Heart right ventricle (tissue), 16 donors: ENCODE measurements around the gene UXS1. TPM values are rescaled to one million over a fixed set of nuclear protein-coding genes. Genes with fewer than 3 reads are reported as not detected.

Experiments used
- ATAC-seq, 8 donors: fragments of 200-7000 bp; cut with Tn5 transposase; one replicate each; pipeline ENCODE4 v1.9.1; 2020; ENCODE audit warnings: mild to moderate bottlenecking in 8 of 8, moderate library complexity in 8 of 8, moderate number of reproducible peaks in 1 of 8
- DNase-seq, 2 donors: peaks; one replicate each; pipeline ENCODE4 v3.0.0-alpha.2; 2020
- H3K27ac ChIP-seq, 10 donors: fragments of 200-600 bp; sonication (generic) in 2 of 10; one replicate each; pipeline versions ENCODE4 v1.5.0 to v1.8.0; 2020 to 2022; ENCODE audit warnings: mild to moderate bottlenecking in 3 of 10
- H3K27me3 ChIP-seq, 7 donors: fragments of 200-600 bp; one replicate each; pipeline ENCODE4 v1.8.0; 2021 to 2022; ENCODE audit warnings: mild to moderate bottlenecking in 2 of 7
- H3K36me3 ChIP-seq, 9 donors: fragments of 200-600 bp; sonication (generic) in 1 of 9; one replicate each; pipeline versions ENCODE4 v1.5.0 to v1.8.0; 2020 to 2022; ENCODE audit warnings: mild to moderate bottlenecking in 2 of 9
- H3K4me1 ChIP-seq, 9 donors: fragments of 200-600 bp; sonication (generic) in 1 of 9; one replicate each; pipeline versions ENCODE4 v1.5.0 to v1.8.0; 2020 to 2022; ENCODE audit warnings: mild to moderate bottlenecking in 4 of 9
- H3K4me3 ChIP-seq, 10 donors: fragments of 200-600 bp; sonication (generic) in 2 of 10; one replicate each; pipeline versions ENCODE4 v1.5.0 to v1.8.0; 2020 to 2022; ENCODE audit warnings: mild to moderate bottlenecking in 7 of 10, moderate library complexity in 2 of 10
- H3K9me3 ChIP-seq, 11 donors: fragments of 200-600 bp in 10 of 11; sonication (generic) in 2 of 11; one replicate each; pipeline versions ENCODE4 v1.5.0 to v1.8.0; 2013 to 2022; ENCODE audit warnings: mild to moderate bottlenecking in 2 of 11, control low read depth in 1 of 11, moderate library complexity in 1 of 11
- CTCF ChIP-seq, 9 donors: fragments of 200-600 bp; sonication (generic) in 2 of 9; IDR thresholded peaks; one replicate each; pipeline versions ENCODE4 v1.5.0 to v1.8.0; 2021 to 2022; ENCODE audit warnings: antibody characterized with exemption in 9 of 9, mild to moderate bottlenecking in 5 of 9, moderate library complexity in 1 of 9
- WGBS, 2 donors: extraction: QIAGEN DNeasy Blood & Tissue Kit; methylation state at CpG; one replicate each; pipeline ENCODE4 v1.1.7; 2013; ENCODE audit warnings: inconsistent platforms in 1 of 2; 5-methylcytosine and 5-hydroxymethylcytosine counted together
- intact Hi-C, 10 donors: fragments of 100-400 bp; cut with DNase I; formaldehyde crosslinking; loops; one replicate each; pipeline versions ENCODE4 v1.11.1 to v1.14.2; 2022
- polyA plus RNA-seq, 2 donors: library from polyadenylated mRNA; stranded (reverse); fragments of 200-250 nt; gene quantifications; one replicate each; pipeline ENCODE4 v1.2.3, GENCODE V29; 2013
- total RNA-seq, 10 donors: library from RNA; stranded (reverse); fragmentation: NEBNext Ultra II Directional in 3 of 10; extraction: Animal tissue kit (Norgen Biotek cat#: 25700) in 3 of 10; gene quantifications; one replicate each; pipeline versions ENCODE4 v1.2.1 to v1.2.4, GENCODE V29; 2021 to 2023
- donor health status: Arrhythmogenic right ventricular cardiomyopathy.
- donor health status: ischemic (EF 13 %, LVEDD 7.1; RV severe dilation, severe dysfunction).
- donor health status: healthy with polysubstance abuse.
- donor health status: DM: no; HTN: yes; CAD: no.
- donor health status: DM: no; HTN: no; CAD: no.
- donor health status: ischemic (EF 25% LVEDD 6.9; RV normal size, moderate dysfunction).
- donor health status: ischemic (EF 25% LVEDD 5.7; RV mildly dilated, moderate dysfunction).
- donor health status: healthy.
- donor health status: DM: yes; HTN: yes; CAD: no.
- donor health status: Ischemic cardiomyopathy.
- donor health status: ischemic (EF 35%, LVEDD 5.7; RV mildly dilated, moderate dysfunction).
- donor health status: nonischemic (EF 11% LVEDD 7.7; RV severe dilation, severe dysfunction).
- donor health status: DM: yes; HTN: yes; CAD: no.
- donor health status: PGD.
- donor health status: ischemic (EF 29% LVEDD 5.4; RV normal size, mild dysfunction).
- donor health status: nonischemic (EF 23%, LVEDD 6.1; RV moderate dilation, normal function).

The UXS1 gene
- total and polyA plus RNA-seq, 12 donors, result 7.1 to 35.0 (median 25.1) TPM

GRCh38 chr2:106099691-106100090 lies 94.4 kb downstream of the UXS1 start:
- ATAC-seq (no peak), DNase-seq (no peak)
- H3K27ac ChIP-seq, result no peak overlapping the region
- H3K4me3 ChIP-seq, result no peak overlapping the region
- H3K4me1 ChIP-seq, result peaks cover 0 to 3% (median 0%) of the 10 kb centered on the region in 9 donors
- 92 to 96% methylated on average over 5 of the region's 5 CpGs for WGBS, 2 donors
- intact Hi-C loops, result loop anchor here in 7 of 10 donors (5.0 to 10.0 kb wide), 7 partner anchors 365 to 522 kb away; partner anchors contain the start of gene RGPD3 (in 1 of the 7)
- no peak for TF ChIP-seq CTCF (IDR thresholded peaks at IDR 0.05)
- H3K36me3 ChIP-seq, result peaks cover 0 to 55% (median 6%) of the 10 kb centered on the region in 9 donors
- no peaks in the 10 kb centered on the region for H3K27me3 ChIP-seq
- no peaks in the 10 kb centered on the region for H3K9me3 ChIP-seq

- ATAC-seq, result no peak
- Histone ChIP-seq H3K4me3 (no peak overlapping the region), H3K4me1 (peaks cover 0 to 3% (median 0%) of the 10 kb centered on the region in 9 donors), H3K27ac (no peak overlapping the region), H3K9me3 (no peaks in the 10 kb centered on the region), H3K36me3 (peaks cover 0 to 61% (median 6%) of the 10 kb centered on the region in 9 donors), H3K27me3 (no peaks in the 10 kb centered on the region)
- no peak for DNase-seq
- WGBS, 2 donors, result 76 to 79% methylated on average over 9 of the region's 9 CpGs
- TF ChIP-seq CTCF (IDR thresholded peaks at IDR 0.05), result no peak
- intact Hi-C loops, result no loop called here
Measured at GRCh38 chr2:106098664-106099063, 95.4 kb downstream of the UXS1 start.

- no peak for DNase-seq
- no peak overlapping the region for H3K4me3 ChIP-seq
- intact Hi-C loops, result no loop called here
- H3K36me3 ChIP-seq, result peaks cover 0 to 61% (median 6%) of the 10 kb centered on the region in 9 donors
- TF ChIP-seq CTCF (IDR thresholded peaks at IDR 0.05), result peak in 5 of 9 donors; percentile 30 to 53 (median 43)
- no peaks in the 10 kb centered on the region for H3K9me3 ChIP-seq
- peak in 1 of 8 donors; percentile 26 for ATAC-seq
- no peak overlapping the region for H3K27ac ChIP-seq
- H3K4me1 ChIP-seq, result peaks cover 0 to 3% (median 0%) of the 10 kb centered on the region in 9 donors
- WGBS, 2 donors, result 61 to 74% methylated on average over 3 of the region's 3 CpGs
- no peaks in the 10 kb centered on the region for H3K27me3 ChIP-seq
Measured at GRCh38 chr2:106098081-106098480, 96.0 kb downstream of the UXS1 start.

- TF ChIP-seq CTCF (IDR thresholded peaks at IDR 0.05), result no peak
- Histone ChIP-seq H3K27ac (peak overlapping the region in 1 of 10 donors; percentile 83), H3K36me3 (peaks cover 0 to 69% (median 6%) of the 10 kb centered on the region in 9 donors), H3K9me3 (no peaks in the 10 kb centered on the region), H3K4me3 (no peak overlapping the region), H3K4me1 (peaks cover 0 to 3% (median 0%) of the 10 kb centered on the region in 9 donors), H3K27me3 (no peaks in the 10 kb centered on the region)
- peak in 1 of 8 donors; percentile 8 for ATAC-seq
- WGBS, 2 donors, result 97% methylated on average over 26 of the region's 26 CpGs
- intact Hi-C loops, result no loop called here
- DNase-seq, result no peak
Measured at GRCh38 chr2:106097038-106098000, 96.8 kb downstream of the UXS1 start.
